HepG2 (cell line): ENCODE data around the gene DDC. TPM values are rescaled to one million over a fixed set of nuclear protein-coding genes. Genes with fewer than 3 reads are reported as not detected.

Experiments
- ARID3A ChIP-seq: IDR thresholded peaks from 2 replicates; pipeline ENCODE4 v1.6.1; 2012; ENCODE audit warnings: low read depth, low read length, improper control_type of control experiment
- ATRX ChIP-seq: sonication (generic); formaldehyde crosslinking; IDR thresholded peaks from 2 replicates; pipeline ENCODE4 v1.4.0; 2020; ENCODE audit warnings: missing genetic modification reagents, borderline replicate concordance
- DMTF1 ChIP-seq: sonication (generic); formaldehyde crosslinking; IDR thresholded peaks from 2 replicates; pipeline ENCODE4 v1.4.0; 2020; ENCODE audit warnings: mild to moderate bottlenecking, missing genetic modification reagents
- ETV6 ChIP-seq: sonication (generic); formaldehyde crosslinking; conservative IDR thresholded peaks from 2 replicates; pipeline ENCODE4 v1.4.0; 2020; ENCODE audit warnings: missing genetic modification reagents
- JARID2 ChIP-seq: sonication (generic); formaldehyde crosslinking; IDR thresholded peaks from 2 replicates; pipeline ENCODE4 v1.8.1; 2023; ENCODE audit warnings: missing genetic modification reagents, inconsistent platforms; ENCODE audit not compliant: insufficient replicate concordance
- LRRFIP1 ChIP-seq: sonication (generic); formaldehyde crosslinking; conservative IDR thresholded peaks from 2 replicates; pipeline ENCODE4 v1.4.0; 2020; ENCODE audit warnings: missing genetic modification reagents
- MYC ChIP-seq: sonication (generic); formaldehyde crosslinking; IDR thresholded peaks from 2 replicates; pipeline ENCODE4 v1.9.0; 2021; ENCODE audit warnings: missing genetic modification reagents, borderline replicate concordance
- NKX3-1 ChIP-seq: sonication (generic); formaldehyde crosslinking; IDR thresholded peaks from 2 replicates; pipeline ENCODE4 v1.5.0; 2020; ENCODE audit warnings: missing genetic modification reagents
- PCBP2 ChIP-seq: fragments of 200-400 bp; formaldehyde crosslinking; optimal IDR thresholded peaks from 2 replicates; pipeline ENCODE3; 2018; ENCODE audit warnings: low read length, low read depth; ENCODE audit not compliant: poor library complexity, severe bottlenecking
- PHF5A ChIP-seq: IDR thresholded peaks from one replicate; pipeline ENCODE4 v1.6.1; 2018; ENCODE audit warnings: low read depth, missing genetic modification reagents; ENCODE audit not compliant: unreplicated experiment
- PITX1 ChIP-seq: sonication (generic); formaldehyde crosslinking; IDR thresholded peaks from 2 replicates; pipeline ENCODE4 v1.5.1; 2020; ENCODE audit warnings: mild to moderate bottlenecking, missing genetic modification reagents
- REST ChIP-seq, 2 experiments: IDR thresholded peaks; 2 replicates each; pipeline ENCODE4 v1.6.1; 2011 to 2012; ENCODE audit warnings: low read length in 2 of 2, borderline replicate concordance in 1 of 2, low read depth in 1 of 2, mild to moderate bottlenecking in 1 of 2, moderate library complexity in 1 of 2
- SMAD3 ChIP-seq: sonication (generic); formaldehyde crosslinking; IDR thresholded peaks from 2 replicates; pipeline ENCODE4 v1.4.0; 2020; ENCODE audit warnings: missing genetic modification reagents
- SMARCC2 ChIP-seq: fragments of 450-650 bp; IDR thresholded peaks from 2 replicates; pipeline ENCODE4 v1.6.1; 2017; ENCODE audit warnings: antibody characterized with exemption, mild to moderate bottlenecking
- SP4 ChIP-seq: sonication (generic); formaldehyde crosslinking; IDR thresholded peaks from 2 replicates; pipeline ENCODE4 v1.8.1; 2023; ENCODE audit warnings: mild to moderate bottlenecking, missing genetic modification reagents
- ZFP62 ChIP-seq: sonication (generic); formaldehyde crosslinking; IDR thresholded peaks from 2 replicates; pipeline ENCODE4 v1.4.0; 2020; ENCODE audit warnings: missing genetic modification reagents
- ZNF468 ChIP-seq: sonication (generic); formaldehyde crosslinking; IDR thresholded peaks from 2 replicates; pipeline ENCODE4 v1.8.0; 2022; ENCODE audit warnings: mild to moderate bottlenecking, moderate library complexity, missing genetic modification reagents
- ZNF781 ChIP-seq: sonication (generic); formaldehyde crosslinking; IDR thresholded peaks from 2 replicates; pipeline ENCODE4 v1.5.1; 2020; ENCODE audit warnings: borderline replicate concordance, mild to moderate bottlenecking, missing genetic modification reagents; ENCODE audit errors: not compliant biosample characterization
- polyA plus RNA-seq, 8 experiments: library from polyadenylated mRNA; depleted of rRNA in 3 of 8; stranded (reverse) in 7 of 8; unstranded in 1 of 8; fragments of >200 nt; fragmentation: Illumina TruSeq in 4 of 8; extraction: Trizol in 4 of 8; gene quantifications; 2 replicates each; pipeline versions ENCODE4 v1.2.1 to v1.2.3, GENCODE V29; 2011 to 2016; ENCODE audit warnings: low read depth in 4 of 8, missing spikeins in 1 of 8, mixed read lengths in 1 of 8; ENCODE audit not compliant: insufficient read depth in 1 of 8
- total RNA-seq, 5 experiments: library from RNA; depleted of rRNA; stranded (reverse); fragments of >200 nt; fragmentation: Illumina TruSeq; extraction: Trizol; gene quantifications; 2 replicates each; pipeline ENCODE4 v1.2.3, GENCODE V29; 2016; ENCODE audit warnings: low read depth in 1 of 5

Gene DDC
- total and polyA plus RNA-seq, 2 of the 13 experiments (the other 11 are each of a cell fraction or from before 2014, with no cell fraction given), result 11.7 to 93.3 TPM

- TF ChIP-seq SMARCC2 (no peak), ZNF468 (CRISPR knock-in tag) (no peak), ETV6 (CRISPR knock-in tag) (no peak), MYC (CRISPR knock-in tag) (peak; percentile 46; the same call in 1 of the 2 replicates), PCBP2 (no peak), REST (IDR thresholded peaks at IDR 0.05; ENCODE audit: borderline replicate concordance in 1 of 2, low read depth in 1 of 2, low read length in 2 of 2) (no peak), ZNF781 (CRISPR knock-in tag) (no peak), ATRX (no peak), NKX3-1 (CRISPR knock-in tag) (no peak), PHF5A (CRISPR knock-in tag) (no peak), LRRFIP1 (no peak), JARID2 (no peak), ZFP62 (CRISPR knock-in tag) (no peak), SP4 (CRISPR knock-in tag) (no peak), SMAD3 (CRISPR knock-in tag) (no peak), ARID3A (no peak), DMTF1 (no peak), PITX1 (CRISPR knock-in tag) (peak; percentile 46; the same call in 1 of the 2 replicates)
Measured at GRCh38 chr7:50591480-50592438, 26.6 kb upstream of the DDC start (continued).
